GM12878 (cell line): ENCODE results near the gene TFCP2L1.

Experiments used
- CUX1 ChIP-seq: IDR thresholded peaks from 2 replicates; pipeline ENCODE4 v1.6.1; 2012; ENCODE audit warnings: improper control_type of control experiment, low read depth, low read length; ENCODE audit not compliant: insufficient replicate concordance
- EZH2 ChIP-seq: IDR thresholded peaks from 2 replicates; pipeline ENCODE4 v1.6.1; 2012; ENCODE audit warnings: low read depth, mild to moderate bottlenecking, control low read depth, inconsistent platforms, low read length, borderline replicate concordance; ENCODE audit not compliant: control insufficient read depth
- POLR2A ChIP-seq: IDR thresholded peaks from 2 replicates; pipeline ENCODE4 v1.6.1; 2011; ENCODE audit warnings: low read depth, mild to moderate bottlenecking, low read length
- STAT3 ChIP-seq: IDR thresholded peaks from 2 replicates; pipeline ENCODE4 v1.6.1; 2011; ENCODE audit warnings: low read depth, low read length, improper control_type of control experiment
- ZZZ3 ChIP-seq: IDR thresholded peaks from 2 replicates; pipeline ENCODE4 v1.6.1; 2011; ENCODE audit warnings: low read depth; ENCODE audit not compliant: control insufficient read depth, insufficient read length
- TF ChIP-seq, protein P1 (sequence below): IDR thresholded peaks from 2 replicates; pipeline ENCODE4 v1.6.1; 2012; ENCODE audit warnings: mild to moderate bottlenecking, low read depth, low read length

- TF ChIP-seq EZH2 (no peak), ZZZ3 (no peak), POLR2A (no peak), CUX1 (no peak), STAT3 (no peak)
- TF ChIP-seq, protein P1, sequence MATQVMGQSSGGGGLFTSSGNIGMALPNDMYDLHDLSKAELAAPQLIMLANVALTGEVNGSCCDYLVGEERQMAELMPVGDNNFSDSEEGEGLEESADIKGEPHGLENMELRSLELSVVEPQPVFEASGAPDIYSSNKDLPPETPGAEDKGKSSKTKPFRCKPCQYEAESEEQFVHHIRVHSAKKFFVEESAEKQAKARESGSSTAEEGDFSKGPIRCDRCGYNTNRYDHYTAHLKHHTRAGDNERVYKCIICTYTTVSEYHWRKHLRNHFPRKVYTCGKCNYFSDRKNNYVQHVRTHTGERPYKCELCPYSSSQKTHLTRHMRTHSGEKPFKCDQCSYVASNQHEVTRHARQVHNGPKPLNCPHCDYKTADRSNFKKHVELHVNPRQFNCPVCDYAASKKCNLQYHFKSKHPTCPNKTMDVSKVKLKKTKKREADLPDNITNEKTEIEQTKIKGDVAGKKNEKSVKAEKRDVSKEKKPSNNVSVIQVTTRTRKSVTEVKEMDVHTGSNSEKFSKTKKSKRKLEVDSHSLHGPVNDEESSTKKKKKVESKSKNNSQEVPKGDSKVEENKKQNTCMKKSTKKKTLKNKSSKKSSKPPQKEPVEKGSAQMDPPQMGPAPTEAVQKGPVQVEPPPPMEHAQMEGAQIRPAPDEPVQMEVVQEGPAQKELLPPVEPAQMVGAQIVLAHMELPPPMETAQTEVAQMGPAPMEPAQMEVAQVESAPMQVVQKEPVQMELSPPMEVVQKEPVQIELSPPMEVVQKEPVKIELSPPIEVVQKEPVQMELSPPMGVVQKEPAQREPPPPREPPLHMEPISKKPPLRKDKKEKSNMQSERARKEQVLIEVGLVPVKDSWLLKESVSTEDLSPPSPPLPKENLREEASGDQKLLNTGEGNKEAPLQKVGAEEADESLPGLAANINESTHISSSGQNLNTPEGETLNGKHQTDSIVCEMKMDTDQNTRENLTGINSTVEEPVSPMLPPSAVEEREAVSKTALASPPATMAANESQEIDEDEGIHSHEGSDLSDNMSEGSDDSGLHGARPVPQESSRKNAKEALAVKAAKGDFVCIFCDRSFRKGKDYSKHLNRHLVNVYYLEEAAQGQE = no peak
These were observed 72.2 kb downstream of the TFCP2L1 start for GRCh38 chr2:121212661-121213325.
